ENCODE measurements around the gene SLC32A1.

Gene SLC32A1

GRCh38 chr20:38727607-38728190 lies 3.4 kb downstream of the SLC32A1 start:
- H3K27ac ChIP-seq: no peak overlapping the region
- TF ChIP-seq CTCF (IDR thresholded peaks at IDR 0.05): no peak
- no peaks in the 10 kb centered on the region for H3K36me3 ChIP-seq (ENCODE audit: control insufficient read depth, insufficient read depth, low read length)
- peaks cover 31% of the 10 kb centered on the region for H3K27me3 ChIP-seq (ENCODE audit: control insufficient read depth, insufficient read depth, low read length)
- no peak overlapping the region for H2AFZ ChIP-seq
- H3K79me2 ChIP-seq: no peaks in the 10 kb centered on the region
- no peak overlapping the region for H3K9ac ChIP-seq
- H3K4me2 ChIP-seq (ENCODE audit: low read length): no peak overlapping the region
- H3K9me3 ChIP-seq (ENCODE audit: control insufficient read depth, low read length): no peaks in the 10 kb centered on the region
- peaks cover 10% of the 10 kb centered on the region for H3K4me1 ChIP-seq
- H3K4me3 ChIP-seq (ENCODE audit: low read depth, low read length): no peak overlapping the region

GRCh38 chr20:38728191-38728781 lies 4.0 kb downstream of the SLC32A1 start:
- H3K4me1 ChIP-seq: peaks cover 10% of the 10 kb centered on the region
- H3K36me3 ChIP-seq (ENCODE audit: control insufficient read depth, insufficient read depth, low read length): no peaks in the 10 kb centered on the region
- peaks cover 31% of the 10 kb centered on the region for H3K27me3 ChIP-seq (ENCODE audit: control insufficient read depth, insufficient read depth, low read length)
- H3K27ac ChIP-seq: no peak overlapping the region
- no peaks in the 10 kb centered on the region for H3K79me2 ChIP-seq
- no peak overlapping the region for H3K4me3 ChIP-seq (ENCODE audit: low read depth, low read length)
- H2AFZ ChIP-seq: no peak overlapping the region
- no peak overlapping the region for H3K4me2 ChIP-seq (ENCODE audit: low read length)
- no peak for TF ChIP-seq CTCF (IDR thresholded peaks at IDR 0.05)
- H3K9ac ChIP-seq: no peak overlapping the region
- H3K9me3 ChIP-seq (ENCODE audit: control insufficient read depth, low read length): no peaks in the 10 kb centered on the region

GRCh38 chr20:38728911-38729642 lies 4.8 kb downstream of the SLC32A1 start:
- H3K4me1 ChIP-seq: peaks cover 10% of the 10 kb centered on the region
- no peak for TF ChIP-seq CTCF (IDR thresholded peaks at IDR 0.05)
- H3K4me3 ChIP-seq (ENCODE audit: low read depth, low read length): no peak overlapping the region
- H3K4me2 ChIP-seq (ENCODE audit: low read length): no peak overlapping the region
- no peak overlapping the region for H2AFZ ChIP-seq
- H3K27me3 ChIP-seq (ENCODE audit: control insufficient read depth, insufficient read depth, low read length): peaks cover 31% of the 10 kb centered on the region
- H3K9ac ChIP-seq: no peak overlapping the region
- H3K79me2 ChIP-seq: no peaks in the 10 kb centered on the region
- H3K27ac ChIP-seq: no peak overlapping the region
- H3K36me3 ChIP-seq (ENCODE audit: control insufficient read depth, insufficient read depth, low read length): no peaks in the 10 kb centered on the region
- no peaks in the 10 kb centered on the region for H3K9me3 ChIP-seq (ENCODE audit: control insufficient read depth, low read length)

GRCh38 chr20:38729767-38730166 lies 5.5 kb downstream of the SLC32A1 start:
- Histone ChIP-seq H3K9ac (no peak overlapping the region), H3K27me3 (ENCODE audit: control insufficient read depth, insufficient read depth, low read length) (peaks cover 31% of the 10 kb centered on the region), H3K4me2 (ENCODE audit: low read length) (no peak overlapping the region), H3K79me2 (no peaks in the 10 kb centered on the region), H2AFZ (no peak overlapping the region), H3K27ac (no peak overlapping the region), H3K4me3 (ENCODE audit: low read depth, low read length) (no peak overlapping the region), H3K36me3 (ENCODE audit: control insufficient read depth, insufficient read depth, low read length) (no peaks in the 10 kb centered on the region), H3K4me1 (peaks cover 10% of the 10 kb centered on the region), H3K9me3 (ENCODE audit: control insufficient read depth, low read length) (no peaks in the 10 kb centered on the region)
- no peak for TF ChIP-seq CTCF (IDR thresholded peaks at IDR 0.05)

Data from parathyroid adenoma (tissue), 2 donors.